ENCODE data around the gene NEBL.

DNA sequence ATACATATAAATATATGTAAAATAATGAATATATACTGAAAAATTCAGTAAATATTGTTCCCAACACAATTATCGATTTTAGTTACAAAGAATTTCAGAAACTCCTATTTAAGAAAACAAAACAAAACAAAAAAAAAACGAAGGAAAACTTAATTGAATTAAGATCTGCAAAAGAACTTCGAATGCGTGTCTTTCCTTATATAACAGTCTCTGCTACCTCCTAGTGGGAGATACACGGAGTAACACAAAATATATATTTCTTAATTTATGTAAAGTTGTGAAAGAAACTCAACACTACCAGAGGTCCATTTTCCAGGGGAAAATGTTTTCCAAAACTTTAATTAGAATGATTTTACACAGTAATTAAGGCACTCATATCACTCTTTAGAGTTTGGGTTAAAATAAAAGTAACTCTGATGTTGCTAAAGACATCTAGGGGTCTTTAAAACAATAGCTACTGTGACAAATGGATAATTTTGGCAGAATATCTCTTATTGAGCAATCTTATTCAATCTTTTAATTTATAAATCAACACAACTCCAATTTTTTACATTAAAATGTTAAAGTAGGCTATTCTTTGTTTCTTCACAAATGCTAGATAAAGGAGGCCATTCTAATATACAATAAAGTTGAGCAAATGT, 41.6 kb downstream of the NEBL start:
- TF ChIP-seq, protein P1, sequence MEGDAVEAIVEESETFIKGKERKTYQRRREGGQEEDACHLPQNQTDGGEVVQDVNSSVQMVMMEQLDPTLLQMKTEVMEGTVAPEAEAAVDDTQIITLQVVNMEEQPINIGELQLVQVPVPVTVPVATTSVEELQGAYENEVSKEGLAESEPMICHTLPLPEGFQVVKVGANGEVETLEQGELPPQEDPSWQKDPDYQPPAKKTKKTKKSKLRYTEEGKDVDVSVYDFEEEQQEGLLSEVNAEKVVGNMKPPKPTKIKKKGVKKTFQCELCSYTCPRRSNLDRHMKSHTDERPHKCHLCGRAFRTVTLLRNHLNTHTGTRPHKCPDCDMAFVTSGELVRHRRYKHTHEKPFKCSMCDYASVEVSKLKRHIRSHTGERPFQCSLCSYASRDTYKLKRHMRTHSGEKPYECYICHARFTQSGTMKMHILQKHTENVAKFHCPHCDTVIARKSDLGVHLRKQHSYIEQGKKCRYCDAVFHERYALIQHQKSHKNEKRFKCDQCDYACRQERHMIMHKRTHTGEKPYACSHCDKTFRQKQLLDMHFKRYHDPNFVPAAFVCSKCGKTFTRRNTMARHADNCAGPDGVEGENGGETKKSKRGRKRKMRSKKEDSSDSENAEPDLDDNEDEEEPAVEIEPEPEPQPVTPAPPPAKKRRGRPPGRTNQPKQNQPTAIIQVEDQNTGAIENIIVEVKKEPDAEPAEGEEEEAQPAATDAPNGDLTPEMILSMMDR (IDR thresholded peaks at IDR 0.05), result peak in 2 of 7 experiments; percentile 19 to 20
- no peak for TF ChIP-seq POLR2A (IDR thresholded peaks at IDR 0.05)
